ENCODE data around the gene SDHB. TPM values are rescaled to one million over a fixed set of nuclear protein-coding genes. Genes with fewer than 3 reads are reported as not detected.

The SDHB gene
- total RNA-seq (2014; rRNA removed; shearing (Covaris generic)), result 225 and 238 TPM in 2 replicates

- H3K27me3 ChIP-seq (ENCODE audit: control insufficient read depth, insufficient read depth, low read length), result no peaks in the 10 kb centered on the region
- peaks cover 6% of the 10 kb centered on the region for H3K36me3 ChIP-seq (replicated peaks; ENCODE audit: control insufficient read depth, insufficient read depth, low read length)
- peak; percentile 97 for DNase-seq
- H3K4me3 ChIP-seq (ENCODE audit: insufficient read depth, low read depth, low read length), result peak within 1 kb of the TSS; percentile 93
These were observed at the start of gene SDHB for GRCh38 chr1:17053685-17054410. Gene SDHB (minus strand): TSS chr1:17054032. CDS start chr1:17054019, 13 bp downstream.

- DNase-seq, result no peak
- Histone ChIP-seq H3K4me3 (ENCODE audit: insufficient read depth, low read depth, low read length) (no peak overlapping the region), H3K27me3 (ENCODE audit: control insufficient read depth, insufficient read depth, low read length) (no peaks in the 10 kb centered on the region), H3K36me3 (replicated peaks; ENCODE audit: control insufficient read depth, insufficient read depth, low read length) (no peaks in the 10 kb centered on the region)
These were observed 48.4 kb upstream of the SDHB start for GRCh38 chr1:17102232-17102631.

- Histone ChIP-seq H3K36me3 (replicated peaks; ENCODE audit: control insufficient read depth, insufficient read depth, low read length) (no peaks in the 10 kb centered on the region), H3K27me3 (ENCODE audit: control insufficient read depth, insufficient read depth, low read length) (no peaks in the 10 kb centered on the region), H3K4me3 (ENCODE audit: insufficient read depth, low read depth, low read length) (no peak overlapping the region)
- DNase-seq, result no peak
These were observed 47.4 kb upstream of the SDHB start for GRCh38 chr1:17101261-17101660.

- DNase-seq, result no peak
- Histone ChIP-seq H3K27me3 (ENCODE audit: control insufficient read depth, insufficient read depth, low read length) (no peaks in the 10 kb centered on the region), H3K4me3 (ENCODE audit: insufficient read depth, low read depth, low read length) (no peak overlapping the region), H3K36me3 (replicated peaks; ENCODE audit: control insufficient read depth, insufficient read depth, low read length) (no peaks in the 10 kb centered on the region)
These were observed 45.9 kb upstream of the SDHB start for GRCh38 chr1:17099616-17100340.

GRCh38 chr1:17098446-17099317 lies 44.9 kb upstream of the SDHB start:
- no peaks in the 10 kb centered on the region for H3K36me3 ChIP-seq (replicated peaks; ENCODE audit: control insufficient read depth, insufficient read depth, low read length)
- DNase-seq, result no peak
- H3K4me3 ChIP-seq (ENCODE audit: insufficient read depth, low read depth, low read length), result no peak overlapping the region
- H3K27me3 ChIP-seq (ENCODE audit: control insufficient read depth, insufficient read depth, low read length), result no peaks in the 10 kb centered on the region

GRCh38 chr1:17097787-17098186 lies 44.0 kb upstream of the SDHB start:
- Histone ChIP-seq H3K27me3 (ENCODE audit: control insufficient read depth, insufficient read depth, low read length) (no peaks in the 10 kb centered on the region), H3K36me3 (replicated peaks; ENCODE audit: control insufficient read depth, insufficient read depth, low read length) (no peaks in the 10 kb centered on the region), H3K4me3 (ENCODE audit: insufficient read depth, low read depth, low read length) (no peak overlapping the region)
- no peak for DNase-seq

GRCh38 chr1:17097147-17097546 lies 43.3 kb upstream of the SDHB start:
- Histone ChIP-seq H3K27me3 (ENCODE audit: control insufficient read depth, insufficient read depth, low read length) (no peaks in the 10 kb centered on the region), H3K36me3 (replicated peaks; ENCODE audit: control insufficient read depth, insufficient read depth, low read length) (no peaks in the 10 kb centered on the region), H3K4me3 (ENCODE audit: insufficient read depth, low read depth, low read length) (no peak overlapping the region)
- DNase-seq, result no peak

GRCh38 chr1:17096584-17096983 lies 42.8 kb upstream of the SDHB start:
- H3K36me3 ChIP-seq (replicated peaks; ENCODE audit: control insufficient read depth, insufficient read depth, low read length), result no peaks in the 10 kb centered on the region
- H3K4me3 ChIP-seq (ENCODE audit: insufficient read depth, low read depth, low read length), result no peak overlapping the region
- no peak for DNase-seq
- H3K27me3 ChIP-seq (ENCODE audit: control insufficient read depth, insufficient read depth, low read length), result no peaks in the 10 kb centered on the region

- no peak overlapping the region for H3K4me3 ChIP-seq (ENCODE audit: insufficient read depth, low read depth, low read length)
- no peaks in the 10 kb centered on the region for H3K36me3 ChIP-seq (replicated peaks; ENCODE audit: control insufficient read depth, insufficient read depth, low read length)
- DNase-seq, result no peak
- no peaks in the 10 kb centered on the region for H3K27me3 ChIP-seq (ENCODE audit: control insufficient read depth, insufficient read depth, low read length)
These were observed 41.3 kb upstream of the SDHB start for GRCh38 chr1:17095141-17095540.

GRCh38 chr1:17094664-17095063 lies 40.8 kb upstream of the SDHB start:
- no peak for DNase-seq
- H3K36me3 ChIP-seq (replicated peaks; ENCODE audit: control insufficient read depth, insufficient read depth, low read length), result no peaks in the 10 kb centered on the region
- H3K4me3 ChIP-seq (ENCODE audit: insufficient read depth, low read depth, low read length), result no peak overlapping the region
- H3K27me3 ChIP-seq (ENCODE audit: control insufficient read depth, insufficient read depth, low read length), result no peaks in the 10 kb centered on the region

GRCh38 chr1:17093822-17094393 lies 40.1 kb upstream of the SDHB start:
- no peaks in the 10 kb centered on the region for H3K36me3 ChIP-seq (replicated peaks; ENCODE audit: control insufficient read depth, insufficient read depth, low read length)
- no peak overlapping the region for H3K4me3 ChIP-seq (ENCODE audit: insufficient read depth, low read depth, low read length)
- DNase-seq, result no peak
- H3K27me3 ChIP-seq (ENCODE audit: control insufficient read depth, insufficient read depth, low read length), result no peaks in the 10 kb centered on the region

GRCh38 chr1:17091252-17091651 lies 37.4 kb upstream of the SDHB start:
- H3K4me3 ChIP-seq (ENCODE audit: insufficient read depth, low read depth, low read length), result no peak overlapping the region
- no peaks in the 10 kb centered on the region for H3K27me3 ChIP-seq (ENCODE audit: control insufficient read depth, insufficient read depth, low read length)
- DNase-seq, result no peak
- H3K36me3 ChIP-seq (replicated peaks; ENCODE audit: control insufficient read depth, insufficient read depth, low read length), result no peaks in the 10 kb centered on the region

GRCh38 chr1:17089506-17089905 lies 35.7 kb upstream of the SDHB start:
- H3K36me3 ChIP-seq (replicated peaks; ENCODE audit: control insufficient read depth, insufficient read depth, low read length), result no peaks in the 10 kb centered on the region
- no peak for DNase-seq
- H3K4me3 ChIP-seq (ENCODE audit: insufficient read depth, low read depth, low read length), result no peak overlapping the region
- no peaks in the 10 kb centered on the region for H3K27me3 ChIP-seq (ENCODE audit: control insufficient read depth, insufficient read depth, low read length)

- Histone ChIP-seq H3K36me3 (replicated peaks; ENCODE audit: control insufficient read depth, insufficient read depth, low read length) (no peaks in the 10 kb centered on the region), H3K27me3 (ENCODE audit: control insufficient read depth, insufficient read depth, low read length) (no peaks in the 10 kb centered on the region), H3K4me3 (ENCODE audit: insufficient read depth, low read depth, low read length) (no peak overlapping the region)
- no peak for DNase-seq
These were observed 32.9 kb upstream of the SDHB start for GRCh38 chr1:17086751-17087150.
